Mucosa of descending colon (tissue), 3 donors: ENCODE measurements around the gene ISL2. TPM values are rescaled to one million over a fixed set of nuclear protein-coding genes. Genes with fewer than 3 reads are reported as not detected.
A peak's percentile ranks its signal among the peaks of the same experiment; 100 is the strongest.

ENCODE experiments used
- ATAC-seq: fragments of 200-7000 bp; cut with Tn5 transposase; one replicate; pipeline ENCODE4 v1.9.1; 2020; ENCODE audit warnings: mild to moderate bottlenecking, moderate library complexity
- DNase-seq, 3 donors: peaks; one replicate each; pipeline ENCODE4 v3.0.0-alpha.2; 2020
- H3K36me3 ChIP-seq: fragments of 200-600 bp; one replicate; pipeline ENCODE4 v1.8.0; 2021; ENCODE audit warnings: low read depth, mild to moderate bottlenecking
- H3K4me1 ChIP-seq: fragments of 200-600 bp; one replicate; pipeline ENCODE4 v1.8.0; 2021; ENCODE audit warnings: low read depth, mild to moderate bottlenecking
- H3K4me3 ChIP-seq: fragments of 200-600 bp; one replicate; pipeline ENCODE4 v1.8.0; 2021; ENCODE audit warnings: mild to moderate bottlenecking
- H3K9me3 ChIP-seq: fragments of 200-600 bp; one replicate; pipeline ENCODE4 v1.8.0; 2021; ENCODE audit warnings: mild to moderate bottlenecking
- CTCF ChIP-seq: fragments of 200-600 bp; IDR thresholded peaks from one replicate; pipeline ENCODE4 v1.8.0; 2022; ENCODE audit warnings: antibody characterized with exemption, mild to moderate bottlenecking
- intact Hi-C, 2 donors: fragments of 100-400 bp; cut with DNase I in 1 of 2; cut with micrococcal nuclease in 1 of 2; formaldehyde crosslinking; loops; one replicate each; pipeline versions ENCODE4 v1.11.0 to v1.11.1; 2022; cut with DNase I, micrococcal nuclease
- total RNA-seq, 3 donors: library from RNA; stranded (reverse); fragmentation: NEBNext Ultra II Directional in 2 of 3; extraction: Animal tissue kit (Norgen Biotek cat#: 25700) in 2 of 3; gene quantifications; one replicate each; pipeline versions ENCODE4 v1.2.1 to v1.2.4, GENCODE V29; 2021 to 2023
- donor health status: DM: no; HTN: no; CAD: no; lungs with moderate emphysema.
- donor health status: DM: no; HTN: no; CAD: no.
- donor health status: DM: no; HTN: yes; CAD: no.

ISL2 gene
- total RNA-seq, 3 donors from 2014 or later, result 0.51 to 2.1 (median 0.87) TPM

- TF ChIP-seq CTCF, result no peak
- Histone ChIP-seq H3K9me3 (no peaks in the 10 kb centered on the region), H3K36me3 (no peaks in the 10 kb centered on the region), H3K4me3 (no peak overlapping the region), H3K4me1 (peaks cover 27% of the 10 kb centered on the region)
- ATAC-seq, result no peak
- intact Hi-C loops, result loop anchor here in 1 of 2 donors (10.0 kb wide), 1 partner anchor 150 kb away; no protein-coding TSS in a partner anchor
- no peak for DNase-seq
Observed at GRCh38 chr15:76334438-76335306, 1.9 kb upstream of the ISL2 start.

GRCh38 chr15:76335307-76336253 is 993 bp upstream of the ISL2 start:
- Histone ChIP-seq H3K9me3 (no peaks in the 10 kb centered on the region), H3K4me3 (no peak overlapping the region), H3K36me3 (no peaks in the 10 kb centered on the region), H3K4me1 (peaks cover 33% of the 10 kb centered on the region)
- DNase-seq (peak; percentile 26 to 56 (median 55)), ATAC-seq (no peak)
- TF ChIP-seq CTCF, result no peak
- intact Hi-C loops, result loop anchor here in 1 of 2 donors (10.0 kb wide), 1 partner anchor 151 kb away; no protein-coding TSS in a partner anchor

- intact Hi-C loops, result loop anchor here in 1 of 2 donors (10.0 kb wide), 1 partner anchor 152 kb away; no protein-coding TSS in a partner anchor
- no peaks in the 10 kb centered on the region for H3K9me3 ChIP-seq
- peaks cover 46% of the 10 kb centered on the region for H3K4me1 ChIP-seq
- ATAC-seq (no peak), DNase-seq (peak in 2 of 3 donors; percentile 30 to 39)
- TF ChIP-seq CTCF, result no peak
- no peaks in the 10 kb centered on the region for H3K36me3 ChIP-seq
- H3K4me3 ChIP-seq, result no peak overlapping the region
Observed at GRCh38 chr15:76337059-76337695, 604 bp downstream of the ISL2 start.

- no peak for TF ChIP-seq CTCF
- ATAC-seq (no peak), DNase-seq (peak; percentile 28 to 62 (median 46))
- no peak overlapping the region for H3K4me3 ChIP-seq
- intact Hi-C loops, result loop anchor here in 1 of 2 donors (10.0 kb wide), 1 partner anchor 153 kb away; no protein-coding TSS in a partner anchor
- no peaks in the 10 kb centered on the region for H3K36me3 ChIP-seq
- peaks cover 53% of the 10 kb centered on the region for H3K4me1 ChIP-seq
- H3K9me3 ChIP-seq, result no peaks in the 10 kb centered on the region
Observed at GRCh38 chr15:76337696-76338485, 1.3 kb downstream of the ISL2 start.
